Measurements from ENCODE around the gene TCF3.

DNA sequence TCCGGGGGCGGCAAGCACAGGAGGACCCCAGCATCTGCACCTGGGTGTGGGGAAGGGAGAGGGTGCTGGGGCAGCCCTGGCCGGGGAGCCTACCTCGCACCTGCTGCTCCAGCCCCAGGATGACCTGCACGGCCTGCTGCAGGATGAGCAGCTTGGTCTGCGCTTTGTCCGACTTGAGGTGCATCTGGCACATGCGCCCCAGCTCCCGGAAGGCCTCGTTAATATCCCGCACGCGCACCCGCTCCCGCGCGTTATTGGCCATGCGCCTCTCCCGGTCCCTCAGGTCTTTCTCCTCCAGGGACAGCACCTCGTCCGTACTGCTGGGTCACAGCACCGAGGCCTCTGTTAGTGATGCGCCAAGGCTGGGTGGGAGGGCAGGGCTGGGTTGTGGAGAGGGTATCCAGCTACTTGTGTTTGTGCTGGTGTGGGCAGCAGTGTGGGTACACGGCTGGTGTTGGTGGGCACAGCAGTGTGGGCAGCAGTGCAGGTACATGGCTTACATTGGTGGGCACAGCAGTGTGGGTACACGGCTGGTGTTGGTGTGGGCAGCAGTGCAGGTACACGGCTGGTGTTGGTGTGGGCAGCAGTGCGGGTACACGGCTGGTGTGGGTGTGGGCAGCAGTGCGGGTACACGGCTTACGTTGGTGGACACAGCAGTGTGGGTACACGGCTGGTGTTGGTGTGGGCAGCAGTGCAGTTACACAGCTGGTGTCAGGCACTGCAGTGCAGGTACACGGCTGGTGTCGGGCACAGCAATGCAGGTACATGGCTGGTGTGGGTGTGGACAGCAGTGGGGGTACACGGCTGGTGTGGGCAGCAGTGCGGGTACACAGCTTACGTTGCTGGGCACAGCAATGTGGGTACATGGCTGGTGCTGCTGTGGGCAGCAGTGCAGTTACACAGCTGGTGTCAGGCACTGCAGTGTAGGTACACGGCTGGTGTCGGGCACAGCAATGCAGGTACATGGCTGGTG lies 40.0 kb downstream of the TCF3 start:
- TF ChIP-seq SPI1 (IDR thresholded peaks at IDR 0.05; ENCODE audit: low read depth, low read length), result no peak
- no peak for TF ChIP-seq POLR2AphosphoS5 (IDR thresholded peaks at IDR 0.05; ENCODE audit: low read depth, low read length)
- no peak for TF ChIP-seq TAF1 (IDR thresholded peaks at IDR 0.05; ENCODE audit: low read depth, low read length)
- no peak for TF ChIP-seq POLR2A (IDR thresholded peaks at IDR 0.05; ENCODE audit: low read depth, low read length)
- TF ChIP-seq POU2F2 (IDR thresholded peaks at IDR 0.05; ENCODE audit: low read depth, low read length), result no peak
- no peak for TF ChIP-seq PAX5 (IDR thresholded peaks at IDR 0.05; ENCODE audit: insufficient read depth, low read length, severe bottlenecking)
